Stimulated activated CD8-positive, alpha-beta memory T cell treated with anti-CD3 and anti-CD28 coated beads, Interleukin-12 subunit alpha, Interleukin-12 subunit beta, amount 100 ng/mL, for 24 hours (primary cell): ENCODE measurements around the gene WWOX.
"Not testable (repeated sequence)": the region's sequence is repeated elsewhere in the genome, so short reads cannot be mapped to it uniquely, and the experiment has no call there.

Experiments used
- DNase-seq: peaks from one replicate; pipeline ENCODE4 v3.0.0-alpha.2; 2020; ENCODE audit errors: extremely low read depth

Gene WWOX

DNA sequence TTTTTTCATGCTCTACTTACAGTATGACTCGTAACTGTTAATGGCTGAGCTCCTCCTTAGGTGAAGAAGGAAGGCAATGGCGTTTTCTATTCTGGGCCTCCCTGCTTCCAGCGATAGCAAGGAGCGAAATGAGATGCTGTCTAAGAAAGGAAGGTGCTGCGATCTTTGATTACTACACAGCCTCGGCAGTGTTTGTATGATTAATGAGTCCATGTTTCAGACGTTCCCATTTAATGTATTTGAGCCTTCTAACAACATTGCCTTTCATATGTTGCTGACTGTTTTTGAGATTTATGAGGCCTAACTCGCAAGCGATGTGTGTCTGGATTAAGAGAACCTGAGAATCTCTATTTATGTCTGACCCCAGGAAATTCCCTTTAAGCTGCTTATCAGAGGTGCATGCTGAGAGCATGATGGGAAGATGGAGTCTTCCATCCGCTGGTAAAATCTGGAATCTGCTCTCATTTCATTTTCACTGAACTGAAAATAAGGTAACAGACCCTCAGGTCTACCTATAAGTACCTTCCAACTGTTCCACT is 403.4 kb downstream of the WWOX start:
- DNase-seq, result no peak

DNA sequence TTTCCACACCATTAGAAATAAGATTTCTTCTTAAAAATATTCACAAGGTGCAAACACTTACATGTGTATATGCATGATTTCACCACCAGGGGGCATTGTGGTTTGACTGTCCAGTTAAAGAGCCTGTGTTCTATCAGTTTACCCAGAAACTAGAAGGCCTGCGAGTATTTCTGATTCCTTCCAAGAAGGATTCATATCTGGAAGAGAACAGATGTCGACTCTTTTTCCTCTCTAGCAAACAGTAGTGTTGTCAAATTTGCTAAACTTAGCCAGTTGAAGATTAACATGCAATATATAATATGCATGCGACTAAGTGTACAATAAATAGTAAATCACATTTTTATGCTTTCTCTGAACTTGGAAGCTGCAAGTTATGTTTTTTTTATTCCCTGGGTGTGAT is 404.1 kb downstream of the WWOX start:
- no peak for DNase-seq

DNA sequence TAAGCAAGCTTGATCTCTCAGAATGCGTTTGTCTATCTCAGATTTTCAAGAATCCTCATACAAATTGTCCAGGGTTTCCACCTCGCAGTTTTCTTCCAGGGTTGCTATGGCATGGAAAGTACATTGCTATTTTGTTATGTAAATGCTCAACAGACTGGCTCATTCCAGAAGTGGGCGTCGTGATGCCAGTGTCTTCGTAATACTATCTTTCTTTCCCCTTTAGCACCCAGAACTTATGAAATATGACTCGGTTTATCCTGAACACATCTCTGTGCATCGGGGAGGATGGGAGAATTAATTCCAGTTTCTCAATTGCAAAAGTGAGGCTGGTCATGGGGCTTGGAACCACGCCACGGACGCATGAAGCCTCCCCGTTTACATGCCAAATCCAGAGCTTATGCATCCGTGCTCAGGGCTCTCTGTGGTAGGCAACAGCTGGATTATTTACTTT is 405.0 kb downstream of the WWOX start:
- DNase-seq, result no peak

DNA sequence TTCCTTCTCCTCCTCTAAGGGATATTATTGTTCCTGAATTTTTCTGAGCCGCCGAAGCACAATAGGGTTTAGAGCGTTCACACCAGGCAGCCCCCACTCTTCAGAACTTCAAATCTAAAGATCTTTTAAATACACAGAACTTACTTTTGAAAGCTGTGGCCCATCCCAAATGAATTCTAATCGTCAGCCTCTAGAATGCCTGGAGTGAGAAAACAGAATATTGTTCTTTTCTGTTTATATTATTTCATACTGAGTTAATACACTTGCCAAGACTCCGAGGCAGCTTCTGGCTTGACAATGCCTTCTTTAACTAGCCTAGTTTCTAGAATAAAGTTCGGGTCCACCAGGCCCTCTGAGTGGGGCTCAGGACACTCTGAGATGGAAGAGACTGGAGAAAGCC is 405.6 kb downstream of the WWOX start:
- DNase-seq, result no peak

DNA sequence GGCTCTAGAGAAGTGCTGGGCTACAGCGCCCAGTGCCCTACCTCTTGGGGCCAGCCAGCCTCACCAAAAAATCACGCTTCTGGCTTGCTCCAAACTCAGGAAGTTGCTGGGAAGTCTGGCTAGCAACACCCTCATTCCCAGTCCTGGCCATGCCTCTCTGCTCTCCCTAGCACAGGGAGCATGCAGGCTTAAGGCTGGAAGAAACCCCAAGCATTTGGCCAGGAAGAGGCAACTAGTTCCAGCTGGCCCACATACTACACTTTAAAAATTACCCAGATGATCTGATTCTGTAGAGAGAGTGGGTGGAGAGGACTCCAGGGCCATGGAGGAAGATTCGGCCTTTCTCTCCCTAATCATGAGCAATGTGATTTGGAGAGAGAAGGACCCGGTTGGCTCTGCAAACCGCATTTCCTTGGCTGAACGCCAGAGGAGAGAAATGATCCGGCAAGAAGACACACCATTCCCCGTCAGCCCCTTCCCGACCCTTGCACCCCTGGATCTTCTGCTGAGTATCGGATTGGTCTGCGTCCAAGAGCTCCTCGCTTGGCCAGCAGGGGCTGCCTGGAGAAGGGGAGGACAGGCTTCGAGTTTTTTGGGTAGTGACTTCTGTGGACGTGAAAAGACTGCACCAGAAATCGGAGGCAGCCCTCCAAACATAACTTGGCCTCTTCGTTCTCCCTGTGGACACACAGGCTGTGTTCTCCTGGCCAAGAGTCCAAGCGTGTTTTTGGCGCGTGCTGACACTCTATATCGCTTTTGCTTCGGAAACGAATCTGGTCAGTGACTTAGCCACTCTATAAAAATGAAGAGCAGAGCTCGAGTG is 406.3 kb downstream of the WWOX start:
- DNase-seq, result no peak

DNA sequence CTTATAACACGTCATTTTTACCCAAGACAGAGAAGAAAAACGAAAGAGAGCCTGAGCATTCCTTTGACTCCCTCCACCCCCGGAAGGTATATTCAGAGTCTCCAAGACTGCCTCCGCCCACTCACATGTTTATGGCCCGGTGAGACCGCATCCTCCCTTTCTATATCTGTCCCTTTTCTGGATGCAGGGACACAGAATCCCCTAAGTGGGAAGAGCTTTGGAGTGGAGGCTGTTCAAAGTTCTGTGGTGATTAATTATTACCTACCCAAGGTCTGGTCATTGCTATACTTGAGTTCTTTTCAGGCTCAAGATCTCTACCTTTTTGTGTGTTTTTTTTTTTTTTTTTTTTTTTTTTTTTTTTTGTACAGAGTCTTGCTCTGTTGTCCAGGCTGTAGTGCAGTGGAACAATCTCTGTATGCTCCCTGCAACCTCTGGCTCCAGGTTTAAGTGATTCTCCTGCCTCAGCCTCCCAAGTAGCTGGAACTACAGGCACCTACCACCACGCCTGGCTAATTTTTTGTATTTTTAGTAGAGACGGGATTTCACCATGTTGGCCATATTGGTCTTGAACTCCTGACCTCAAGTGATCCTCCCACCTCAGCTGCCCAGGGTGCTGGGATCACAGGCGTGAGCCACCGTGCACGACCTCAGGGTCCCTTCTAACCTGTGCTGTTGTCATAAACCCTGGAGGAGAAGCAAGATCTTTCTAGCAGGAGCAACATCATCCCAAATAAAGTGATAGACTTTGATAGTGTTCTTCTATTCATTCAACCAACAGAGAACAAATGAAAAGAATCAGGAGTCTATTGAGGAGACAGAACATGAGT is 407.1 kb downstream of the WWOX start:
- no peak for DNase-seq

DNA sequence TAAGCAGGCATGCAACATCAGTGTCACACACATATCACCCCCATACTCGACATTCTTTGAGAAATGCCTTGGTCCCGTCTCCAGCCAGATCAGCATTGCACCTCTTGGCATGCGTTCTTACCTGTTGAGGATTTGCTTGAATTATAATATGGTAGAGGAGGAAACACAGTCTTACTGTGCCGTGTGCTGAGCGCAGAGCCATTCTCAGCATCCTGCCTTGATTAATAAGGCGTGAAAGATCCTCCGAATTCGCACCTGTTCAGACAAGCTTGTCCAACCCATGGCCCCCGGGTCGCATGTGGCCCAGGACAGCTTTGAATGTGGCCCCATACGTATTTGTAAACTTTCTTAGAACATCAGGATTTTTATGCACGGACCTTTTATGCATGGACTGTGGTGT is 408.1 kb downstream of the WWOX start:
- no peak for DNase-seq

DNA sequence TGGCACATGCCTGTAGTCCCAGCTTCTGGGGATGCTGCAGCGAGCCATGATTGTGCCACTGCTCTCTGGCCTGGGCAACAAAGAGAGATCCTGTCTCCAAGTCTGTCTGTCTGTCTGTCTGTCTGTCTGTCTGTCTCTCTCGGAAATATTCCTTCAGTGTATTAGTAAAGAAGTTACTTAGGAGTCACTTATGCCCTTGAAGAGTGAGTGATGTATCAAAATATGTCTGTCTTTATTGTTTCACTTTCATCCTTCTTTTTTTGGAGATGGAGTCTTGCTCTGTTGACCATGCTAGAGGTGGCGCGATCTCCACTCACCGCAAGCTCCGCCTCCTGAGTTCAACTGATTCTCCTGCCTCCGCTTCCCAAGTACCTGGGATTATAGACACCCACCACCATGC is 410.5 kb downstream of the WWOX start:
- no peak for DNase-seq

DNA sequence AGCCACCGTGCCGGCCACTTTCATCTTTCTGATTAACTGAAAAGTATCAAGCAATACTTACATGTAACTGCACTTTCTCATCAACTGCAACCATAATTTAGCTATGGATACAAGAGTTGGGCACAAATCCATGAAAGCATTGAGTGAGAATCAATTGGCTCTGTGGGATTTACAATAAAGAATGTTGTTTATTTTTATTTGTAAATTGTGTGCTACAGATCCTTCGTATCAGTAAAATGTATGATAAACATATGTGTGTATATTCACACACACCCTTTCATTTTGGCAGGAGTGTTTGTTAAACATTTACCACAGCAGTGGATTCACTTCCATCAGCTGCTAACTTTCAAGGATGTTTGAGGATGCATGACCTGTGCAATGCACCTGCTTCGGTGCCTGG is 411.0 kb downstream of the WWOX start:
- DNase-seq, result no peak

DNA sequence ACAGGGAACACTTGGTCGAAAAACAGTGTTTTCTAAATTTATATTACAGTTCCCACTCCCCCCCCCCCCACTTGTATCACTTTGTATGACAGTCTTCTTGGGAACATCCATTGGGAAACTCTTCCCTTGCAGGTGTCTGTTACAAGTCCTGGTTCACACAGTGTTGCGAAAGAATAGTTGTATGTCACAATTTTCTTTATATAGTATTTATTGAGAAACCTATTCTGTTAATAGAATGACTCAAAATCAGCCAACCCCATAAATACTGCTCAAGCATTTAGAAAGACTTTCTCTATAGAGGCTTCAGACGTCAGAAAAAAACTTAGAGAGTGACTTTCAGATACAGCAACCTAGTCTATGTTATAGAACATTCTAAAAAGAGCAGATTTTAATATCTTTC is 414.4 kb downstream of the WWOX start:
- DNase-seq, result no peak

DNA sequence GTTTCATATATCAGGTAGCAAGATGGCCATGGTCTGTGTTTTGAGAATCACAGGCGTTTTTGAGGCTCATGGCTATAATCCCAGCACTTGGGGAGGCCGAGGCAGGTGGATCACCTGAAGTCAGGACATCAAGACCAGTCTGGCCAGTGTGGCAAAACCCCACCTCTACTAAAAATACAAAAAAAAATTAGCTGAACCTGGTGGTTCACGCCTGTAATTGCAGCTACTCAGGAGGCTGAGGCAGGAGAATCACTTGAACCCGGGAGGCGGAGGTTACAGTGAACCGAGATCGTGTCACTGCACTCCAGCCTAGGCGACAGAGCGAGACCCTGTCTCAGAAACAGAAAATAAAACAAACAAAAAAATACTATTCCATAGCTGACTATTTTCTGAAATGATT is 415.4 kb downstream of the WWOX start:
- not testable (repeated sequence) for DNase-seq

DNA sequence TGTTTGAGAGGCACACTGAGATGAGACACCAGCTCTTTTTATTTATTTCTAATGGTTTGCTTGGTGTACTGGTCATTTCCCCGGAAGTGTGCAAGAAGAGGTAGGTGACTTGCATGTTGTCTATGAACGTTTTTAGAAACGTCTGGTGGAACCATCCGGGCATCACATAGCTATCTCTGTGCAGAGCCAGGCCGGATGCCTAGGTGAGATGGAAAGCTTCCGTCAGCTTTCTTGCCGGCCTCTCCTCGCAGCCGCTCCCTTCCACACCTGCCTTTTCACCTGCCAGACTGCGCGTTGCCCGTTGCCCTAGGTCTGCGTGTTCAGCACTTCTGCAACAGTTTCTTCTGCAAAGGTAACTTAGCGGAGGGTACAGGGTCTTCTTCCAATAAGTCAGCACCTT is 416.0 kb downstream of the WWOX start:
- DNase-seq, result no peak

DNA sequence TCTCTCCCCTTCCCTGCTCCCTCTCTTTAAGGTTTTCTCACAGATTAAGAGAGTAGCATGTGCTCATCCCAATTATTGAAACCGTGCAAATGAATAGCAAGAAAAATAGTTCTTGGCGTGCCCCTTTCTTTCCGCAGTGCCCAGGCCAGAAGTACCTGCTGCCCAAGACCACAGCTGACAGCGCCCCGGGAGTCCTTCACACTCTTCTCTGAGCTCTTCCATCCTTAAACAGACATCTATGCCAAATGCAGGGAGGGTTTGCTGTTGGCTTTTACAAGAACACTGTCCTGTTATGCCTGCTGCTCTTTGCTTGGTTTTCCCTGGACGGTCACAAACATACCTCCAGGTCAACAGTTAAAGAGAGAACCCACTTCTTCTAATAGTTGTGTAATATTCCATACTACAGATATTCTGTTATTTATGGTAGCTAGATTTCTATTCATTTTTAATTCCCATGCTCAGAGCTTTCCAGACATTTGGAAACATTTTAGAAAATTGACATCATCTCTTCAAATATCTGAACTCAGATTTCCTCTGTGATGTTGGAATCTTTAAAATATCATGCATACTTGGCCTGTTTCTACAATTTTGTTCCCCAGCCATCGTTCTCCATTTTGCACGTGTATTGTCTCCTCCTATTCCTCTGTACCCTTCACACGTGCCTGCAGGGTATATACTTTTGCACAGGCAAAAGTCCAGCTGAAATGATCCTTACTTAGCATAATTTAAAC is 416.7 kb downstream of the WWOX start:
- no peak for DNase-seq

DNA sequence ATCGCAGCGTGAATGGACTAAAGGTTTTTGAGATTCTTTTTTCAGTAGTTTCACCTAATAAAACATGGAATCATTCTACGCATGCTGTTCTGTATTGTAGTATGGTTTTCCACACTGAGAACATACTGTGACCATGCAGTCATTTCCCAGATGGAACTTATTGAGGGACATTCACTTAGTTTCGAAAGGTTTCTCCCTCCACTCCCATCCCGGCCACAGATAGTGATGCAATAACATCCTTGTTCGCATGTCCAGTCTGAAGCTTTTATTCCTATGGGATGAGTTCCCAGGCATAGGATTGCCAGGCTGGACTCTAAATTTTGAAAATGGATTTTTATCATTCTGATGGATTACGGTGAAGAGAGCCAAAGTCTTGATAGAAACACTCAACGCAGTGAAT is 420.4 kb downstream of the WWOX start:
- no peak for DNase-seq

DNA sequence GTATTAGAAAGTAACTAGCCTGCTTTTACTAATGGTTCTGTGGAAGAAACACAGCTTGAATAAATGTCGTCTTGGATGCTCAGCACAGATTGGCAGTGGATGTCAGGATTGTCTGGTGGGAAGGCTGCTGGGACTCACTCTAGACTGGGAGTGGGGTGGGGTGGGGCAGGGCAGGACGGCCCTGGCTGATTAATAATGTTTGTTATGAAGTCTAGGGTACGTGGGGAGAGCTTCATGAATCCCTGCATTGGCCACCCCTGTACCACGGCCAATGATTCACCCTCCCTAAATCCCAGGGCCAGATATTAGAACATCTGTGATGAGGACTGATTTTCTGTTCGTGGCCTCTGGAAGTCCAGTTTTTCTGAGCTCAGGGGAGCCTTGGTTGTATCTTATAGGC is 421.0 kb downstream of the WWOX start:
- no peak for DNase-seq

DNA sequence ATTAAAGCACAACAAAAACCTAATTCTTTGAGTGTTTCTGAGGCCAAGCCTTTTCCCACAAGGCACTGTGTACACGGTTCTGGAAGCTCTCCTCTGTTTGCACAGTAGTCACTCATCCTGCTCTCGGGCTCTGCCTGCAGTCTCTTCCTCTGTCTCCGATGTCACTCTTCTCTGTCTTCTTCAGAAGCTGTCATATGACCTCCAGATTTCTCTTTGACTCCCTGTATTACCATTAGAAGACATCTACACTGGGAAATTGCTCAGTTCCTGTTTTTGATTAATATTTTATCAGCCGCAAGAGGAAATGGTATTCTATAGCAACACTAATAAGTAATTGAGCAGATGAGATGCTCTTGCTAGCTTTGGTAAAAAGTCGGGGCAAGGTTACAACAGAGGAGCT is 422.9 kb downstream of the WWOX start:
- no peak for DNase-seq

DNA sequence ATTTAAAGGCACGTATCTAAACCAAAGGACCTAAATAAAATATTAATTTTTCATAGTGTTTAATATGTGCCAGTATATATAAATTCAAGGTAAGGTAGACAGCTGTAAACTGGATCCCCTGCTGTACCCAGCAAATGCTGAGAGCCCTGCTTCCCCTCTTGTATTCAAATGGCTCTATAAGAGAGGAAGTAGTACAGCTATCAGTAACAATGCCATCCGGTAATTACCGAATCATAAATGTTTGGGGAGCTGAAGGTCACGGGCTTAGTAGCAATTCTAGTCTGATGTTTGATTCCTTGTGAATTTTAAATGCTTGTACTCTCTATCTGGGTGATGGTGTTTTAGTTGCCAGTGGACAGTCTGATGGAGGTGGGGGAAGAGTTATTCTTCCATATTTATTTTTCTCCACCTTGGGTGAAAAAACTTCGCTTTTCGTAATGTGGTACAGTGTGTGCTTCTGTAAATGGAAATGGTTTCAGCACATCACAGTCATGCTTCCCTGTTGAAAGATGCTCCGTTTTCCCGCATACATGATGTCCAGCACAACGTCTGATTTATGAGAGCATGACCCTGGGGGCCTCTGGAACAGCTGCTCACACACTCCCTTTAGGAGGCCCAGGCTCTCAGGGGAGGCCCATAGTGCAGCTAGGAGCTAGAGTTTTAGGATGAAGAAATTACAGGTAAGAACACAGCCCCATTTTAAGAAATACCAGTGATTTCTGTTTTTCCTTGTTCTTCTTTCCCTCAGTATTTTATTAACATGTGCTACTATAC is 423.9 kb downstream of the WWOX start:
- no peak for DNase-seq

DNA sequence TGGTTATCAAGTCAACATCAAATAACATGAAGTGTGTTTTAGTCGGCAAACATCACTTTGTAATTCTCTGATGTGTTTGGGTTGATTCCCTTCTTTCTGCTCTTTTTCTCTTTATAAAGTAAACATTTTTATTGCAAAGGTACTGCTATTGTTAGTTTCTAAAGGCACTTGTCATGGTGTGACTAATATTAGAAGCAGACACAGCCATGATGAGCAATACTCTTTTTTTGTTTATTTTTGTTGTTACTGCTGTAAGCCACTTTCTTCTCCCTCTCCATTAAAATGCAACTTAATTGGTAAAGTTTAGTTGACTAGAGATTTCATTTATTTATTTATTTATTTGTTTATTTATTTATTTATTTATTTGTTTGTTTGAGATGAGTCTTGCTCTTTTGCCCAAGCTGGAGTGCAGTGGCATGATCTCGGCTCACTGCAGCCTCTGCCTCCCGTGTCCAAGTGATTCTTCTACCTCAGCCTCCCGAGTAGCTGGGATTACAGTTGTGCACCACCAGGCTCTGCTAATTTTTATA is 424.7 kb downstream of the WWOX start:
- no peak for DNase-seq

DNA sequence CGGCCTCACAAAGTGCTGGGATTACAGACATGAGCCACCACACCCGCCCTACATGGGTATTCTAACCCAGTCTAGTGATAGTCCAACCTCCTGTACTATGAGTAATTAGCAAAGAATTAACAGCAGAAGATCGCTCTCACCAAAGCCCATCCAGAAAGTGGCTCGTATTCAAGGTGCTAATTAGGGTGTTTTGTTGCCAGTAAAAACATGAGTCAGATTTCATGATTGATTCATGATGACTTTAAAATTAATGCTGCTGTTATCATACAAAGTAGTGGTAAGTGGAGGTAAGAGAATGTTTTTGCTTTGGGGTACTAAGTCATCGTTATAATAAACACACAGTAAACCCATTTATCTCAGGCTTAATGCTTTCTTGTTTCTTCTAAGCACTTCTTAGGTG is 428.8 kb downstream of the WWOX start:
- no peak for DNase-seq

DNA sequence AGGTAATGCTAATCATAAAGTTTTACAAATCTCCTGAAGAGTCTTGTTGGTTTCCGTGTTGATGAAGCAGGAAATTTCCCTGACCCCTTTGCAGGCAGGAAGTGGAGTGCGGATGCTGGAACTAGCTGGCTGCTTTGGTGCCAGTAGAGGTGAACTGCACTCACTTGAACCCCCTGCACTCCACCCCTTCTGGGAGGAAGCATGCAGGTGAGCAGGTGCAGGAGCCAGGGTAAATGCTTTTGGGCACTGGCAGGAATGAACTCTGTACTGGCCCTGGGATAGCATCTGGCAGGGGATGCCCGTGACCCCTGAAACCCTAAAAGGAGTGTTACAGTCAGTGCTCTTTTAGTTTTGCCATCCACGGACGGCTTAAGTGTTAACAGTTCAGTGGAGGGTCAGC is 430.4 kb downstream of the WWOX start:
- DNase-seq, result no peak

DNA sequence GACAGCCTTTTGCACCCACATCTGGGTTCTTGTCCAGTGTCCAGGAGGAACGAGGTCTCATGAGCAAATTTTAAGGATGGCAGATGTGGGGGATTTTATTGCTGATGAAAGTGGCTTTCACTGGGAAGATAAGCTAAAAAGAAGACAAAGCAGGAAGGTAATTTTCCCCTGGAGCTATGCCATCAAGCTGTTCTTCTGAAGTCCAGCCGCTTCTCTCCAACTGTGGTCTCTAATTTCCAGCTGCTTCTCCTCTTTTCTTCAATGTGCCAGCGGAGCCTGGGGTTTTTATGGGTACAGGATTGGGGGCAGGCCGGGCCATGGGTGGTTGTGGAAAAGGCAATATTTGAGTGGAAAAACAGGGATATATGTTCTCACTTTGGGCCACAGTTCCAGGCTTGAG is 430.8 kb downstream of the WWOX start:
- no peak for DNase-seq
